ENCODE measurements around the gene CDK2AP2.

Gene CDK2AP2

DNA sequence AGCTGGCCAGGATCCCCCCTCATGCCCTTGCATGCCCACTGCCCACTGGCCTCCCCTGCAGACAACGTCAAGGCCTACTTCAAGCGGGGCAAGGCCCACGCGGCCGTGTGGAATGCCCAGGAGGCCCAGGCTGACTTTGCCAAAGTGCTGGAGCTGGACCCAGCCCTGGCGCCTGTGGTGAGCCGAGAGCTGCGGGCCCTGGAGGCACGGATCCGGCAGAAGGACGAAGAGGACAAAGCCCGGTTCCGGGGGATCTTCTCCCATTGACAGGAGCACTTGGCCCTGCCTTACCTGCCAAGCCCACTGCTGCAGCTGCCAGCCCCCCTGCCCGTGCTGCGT lies 17.3 kb downstream of the CDK2AP2 start:
- no peak overlapping the region for H3K27ac ChIP-seq (ENCODE audit: low read depth, low read length)
- no peaks in the 10 kb centered on the region for H3K36me3 ChIP-seq (ENCODE audit: low read length)
- H3K9me3 ChIP-seq (ENCODE audit: insufficient read depth, low read length) = no peaks in the 10 kb centered on the region
- TF ChIP-seq EZH2phosphoT487 (conservative IDR thresholded peaks at IDR 0.05; ENCODE audit: low read length) (no peak), CTCF (IDR thresholded peaks at IDR 0.05; ENCODE audit: insufficient read depth, low read length, poor library complexity, severe bottlenecking) (no peak)
- H3K79me2 ChIP-seq (ENCODE audit: insufficient read depth, low read length) = peaks cover 10% of the 10 kb centered on the region
- no peak overlapping the region for H3K4me3 ChIP-seq (ENCODE audit: insufficient read depth, low read length, poor library complexity, severe bottlenecking)
- H3F3A ChIP-seq (ENCODE audit: insufficient read depth) = no peaks in the 10 kb centered on the region
- no peak overlapping the region for H3K4me2 ChIP-seq (ENCODE audit: low read depth, low read length, poor library complexity, severe bottlenecking)
- H3K9me2 ChIP-seq (replicated peaks; ENCODE audit: insufficient read depth, low read length) = no peaks in the 10 kb centered on the region
- H4K20me1 ChIP-seq (ENCODE audit: low read depth, low read length) = no peaks in the 10 kb centered on the region
- no peak overlapping the region for H3K9ac ChIP-seq (ENCODE audit: low read length)
- H3K27me3 ChIP-seq (ENCODE audit: low read length) = no peaks in the 10 kb centered on the region
- no peak overlapping the region for H2AFZ ChIP-seq (ENCODE audit: low read depth, low read length, severe bottlenecking)

DNA sequence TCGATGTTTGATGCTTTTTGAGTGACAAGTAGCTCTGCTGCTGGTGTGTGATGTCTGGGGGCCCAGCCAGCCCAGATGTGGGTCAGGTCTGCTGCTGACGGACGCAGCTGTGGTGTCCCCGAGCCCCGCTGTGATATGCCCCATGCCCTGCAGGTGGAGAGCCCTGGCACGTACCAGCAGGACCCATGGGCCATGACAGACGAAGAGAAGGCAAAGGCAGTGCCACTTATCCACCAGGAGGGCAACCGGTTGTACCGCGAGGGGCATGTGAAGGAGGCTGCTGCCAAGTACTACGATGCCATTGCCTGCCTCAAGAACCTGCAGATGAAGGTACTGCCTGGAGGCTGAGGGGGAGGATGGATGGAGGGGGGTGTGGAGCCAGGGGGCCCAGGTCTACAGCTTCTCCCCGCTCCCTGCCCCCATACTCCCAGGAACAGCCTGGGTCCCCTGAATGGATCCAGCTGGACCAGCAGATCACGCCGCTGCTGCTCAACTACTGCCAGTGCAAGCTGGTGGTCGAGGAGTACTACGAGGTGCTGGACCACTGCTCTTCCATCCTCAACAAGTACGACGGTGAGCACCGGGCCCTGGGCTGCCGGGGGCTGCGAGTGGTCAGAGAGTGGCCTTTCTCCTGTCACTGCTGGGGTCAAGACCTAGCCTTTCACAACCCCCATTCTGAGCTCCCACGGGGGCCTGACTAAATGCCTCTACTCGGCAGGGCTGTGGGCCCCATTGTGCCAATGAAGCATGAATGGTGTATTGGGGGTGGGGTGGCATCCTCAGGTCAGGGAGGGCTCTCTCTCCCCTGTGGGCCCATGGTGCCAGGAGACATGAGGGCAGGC lies 17.9 kb downstream of the CDK2AP2 start:
- no peaks in the 10 kb centered on the region for H3K36me3 ChIP-seq (ENCODE audit: low read length)

DNA sequence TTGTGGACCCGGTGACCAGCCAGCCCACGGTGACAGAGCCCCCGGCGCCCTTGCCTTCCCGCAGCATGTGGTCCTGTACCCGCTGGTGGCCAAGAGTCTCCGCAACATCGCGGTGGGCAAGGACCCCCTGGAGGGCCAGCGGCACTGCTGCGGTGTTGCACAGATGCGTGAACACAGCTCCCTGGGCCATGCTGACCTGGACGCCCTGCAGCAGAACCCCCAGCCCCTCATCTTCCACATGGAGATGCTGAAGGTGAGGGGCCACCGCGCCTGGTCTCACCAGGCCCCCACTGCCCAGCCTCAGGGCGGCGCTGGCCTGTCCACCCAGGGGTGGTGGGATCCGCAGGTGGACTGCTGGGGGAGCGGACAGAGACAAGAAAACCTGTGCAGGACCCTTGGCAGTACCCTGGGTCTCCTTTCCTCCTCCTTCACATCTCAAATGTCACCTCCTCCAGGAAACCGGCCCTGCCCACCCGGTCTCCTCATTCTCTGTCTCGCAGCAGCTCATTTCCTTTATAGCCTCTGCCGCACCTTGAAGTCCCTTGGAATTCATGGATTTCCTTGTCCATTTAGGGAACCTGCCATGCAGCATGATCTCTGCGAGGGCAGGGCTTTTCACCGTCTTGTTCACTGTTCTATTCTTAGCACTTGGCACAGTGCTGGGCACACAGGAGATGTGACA lies 18.6 kb downstream of the CDK2AP2 start:
- Histone ChIP-seq H3K9me3 (ENCODE audit: insufficient read depth, low read length) (no peaks in the 10 kb centered on the region), H3K9ac (ENCODE audit: low read length) (no peak overlapping the region), H3K4me2 (ENCODE audit: low read depth, low read length, poor library complexity, severe bottlenecking) (no peak overlapping the region), H3K79me2 (ENCODE audit: insufficient read depth, low read length) (peaks cover 10% of the 10 kb centered on the region), H3K27me3 (ENCODE audit: low read length) (no peaks in the 10 kb centered on the region), H4K20me1 (ENCODE audit: low read depth, low read length) (no peaks in the 10 kb centered on the region), H3K27ac (ENCODE audit: low read depth, low read length) (no peak overlapping the region), H3F3A (ENCODE audit: insufficient read depth) (peaks cover 13% of the 10 kb centered on the region), H3K4me3 (ENCODE audit: insufficient read depth, low read length, poor library complexity, severe bottlenecking) (no peak overlapping the region), H3K9me2 (replicated peaks; ENCODE audit: insufficient read depth, low read length) (no peaks in the 10 kb centered on the region), H3K36me3 (ENCODE audit: low read length) (no peaks in the 10 kb centered on the region), H2AFZ (ENCODE audit: low read depth, low read length, severe bottlenecking) (no peak overlapping the region)
- TF ChIP-seq EZH2phosphoT487 (conservative IDR thresholded peaks at IDR 0.05; ENCODE audit: low read length) (no peak), CTCF (IDR thresholded peaks at IDR 0.05; ENCODE audit: insufficient read depth, low read length, poor library complexity, severe bottlenecking) (no peak)

More for the DNA sequence above, 17.9 kb downstream of the CDK2AP2 start:
- Histone ChIP-seq H4K20me1 (ENCODE audit: low read depth, low read length) (no peaks in the 10 kb centered on the region), H3K9ac (ENCODE audit: low read length) (no peak overlapping the region), H3F3A (ENCODE audit: insufficient read depth) (peaks cover 6% of the 10 kb centered on the region), H3K9me3 (ENCODE audit: insufficient read depth, low read length) (no peaks in the 10 kb centered on the region), H3K27ac (ENCODE audit: low read depth, low read length) (no peak overlapping the region), H3K4me3 (ENCODE audit: insufficient read depth, low read length, poor library complexity, severe bottlenecking) (no peak overlapping the region), H3K9me2 (replicated peaks; ENCODE audit: insufficient read depth, low read length) (no peaks in the 10 kb centered on the region), H2AFZ (ENCODE audit: low read depth, low read length, severe bottlenecking) (no peak overlapping the region), H3K27me3 (ENCODE audit: low read length) (no peaks in the 10 kb centered on the region), H3K79me2 (ENCODE audit: insufficient read depth, low read length) (peaks cover 10% of the 10 kb centered on the region), H3K4me2 (ENCODE audit: low read depth, low read length, poor library complexity, severe bottlenecking) (no peak overlapping the region)
- TF ChIP-seq EZH2phosphoT487 (conservative IDR thresholded peaks at IDR 0.05; ENCODE audit: low read length) = no peak
- TF ChIP-seq CTCF (IDR thresholded peaks at IDR 0.05; ENCODE audit: insufficient read depth, low read length, poor library complexity, severe bottlenecking) = no peak
